NT2/D1 (cell line): ENCODE measurements around the gene ADAMTSL5.

Source experiments
- YY1 ChIP-seq: IDR thresholded peaks from 2 replicates; pipeline ENCODE4 v1.6.1; 2011; ENCODE audit not compliant: insufficient read length, insufficient read depth
- ZNF274 ChIP-seq: IDR thresholded peaks from 2 replicates; pipeline ENCODE4 v1.6.1; 2011; ENCODE audit warnings: mild to moderate bottlenecking, low read depth, low read length

DNA sequence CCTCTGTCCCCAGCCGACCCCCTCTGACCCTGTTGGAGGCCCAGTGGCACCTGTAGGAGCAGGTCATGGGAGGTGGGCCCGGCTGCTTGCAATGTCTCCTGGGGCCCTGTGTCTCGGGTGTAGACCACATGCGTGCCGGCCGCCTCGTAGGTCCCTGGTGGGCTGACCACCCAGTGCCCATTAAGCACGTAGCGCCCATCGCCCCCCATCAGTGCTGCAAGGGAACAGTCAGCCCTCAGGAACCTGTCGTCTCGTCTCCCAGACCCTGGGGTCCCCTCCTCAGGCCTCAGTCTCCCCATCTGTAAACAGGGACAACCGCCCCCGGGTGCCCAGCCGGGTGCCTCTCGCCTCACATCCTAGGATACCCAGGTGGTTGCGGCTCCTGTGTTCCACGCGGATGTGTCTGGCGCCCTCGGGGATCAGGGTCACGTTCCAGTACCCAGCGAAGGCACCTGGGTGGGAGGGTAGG, 5.6 kb downstream of the ADAMTSL5 start:
- TF ChIP-seq YY1 (no peak), ZNF274 (no peak)
